Measurements from ENCODE around the gene KDM7A.

DNA sequence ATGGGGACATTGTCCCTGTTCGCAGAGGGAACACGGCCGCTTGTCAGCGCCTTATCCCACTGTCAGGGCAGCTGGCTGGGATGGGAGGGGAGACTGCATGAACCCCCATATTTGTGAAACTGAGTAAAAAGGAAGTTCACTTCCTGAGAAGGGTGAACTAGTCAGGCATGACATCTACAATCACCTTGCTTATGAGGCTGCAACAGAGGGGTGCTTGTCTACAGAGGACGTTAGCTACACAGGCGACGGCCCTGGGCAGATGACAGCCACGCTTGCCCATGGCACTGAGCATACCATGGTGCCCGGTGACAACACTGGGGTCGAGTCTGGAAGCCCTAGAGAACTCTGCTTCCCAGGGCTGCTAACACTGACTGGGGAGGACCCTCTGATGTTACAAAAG is 46.0 kb upstream of the KDM7A start:
- TF ChIP-seq, protein P1, sequence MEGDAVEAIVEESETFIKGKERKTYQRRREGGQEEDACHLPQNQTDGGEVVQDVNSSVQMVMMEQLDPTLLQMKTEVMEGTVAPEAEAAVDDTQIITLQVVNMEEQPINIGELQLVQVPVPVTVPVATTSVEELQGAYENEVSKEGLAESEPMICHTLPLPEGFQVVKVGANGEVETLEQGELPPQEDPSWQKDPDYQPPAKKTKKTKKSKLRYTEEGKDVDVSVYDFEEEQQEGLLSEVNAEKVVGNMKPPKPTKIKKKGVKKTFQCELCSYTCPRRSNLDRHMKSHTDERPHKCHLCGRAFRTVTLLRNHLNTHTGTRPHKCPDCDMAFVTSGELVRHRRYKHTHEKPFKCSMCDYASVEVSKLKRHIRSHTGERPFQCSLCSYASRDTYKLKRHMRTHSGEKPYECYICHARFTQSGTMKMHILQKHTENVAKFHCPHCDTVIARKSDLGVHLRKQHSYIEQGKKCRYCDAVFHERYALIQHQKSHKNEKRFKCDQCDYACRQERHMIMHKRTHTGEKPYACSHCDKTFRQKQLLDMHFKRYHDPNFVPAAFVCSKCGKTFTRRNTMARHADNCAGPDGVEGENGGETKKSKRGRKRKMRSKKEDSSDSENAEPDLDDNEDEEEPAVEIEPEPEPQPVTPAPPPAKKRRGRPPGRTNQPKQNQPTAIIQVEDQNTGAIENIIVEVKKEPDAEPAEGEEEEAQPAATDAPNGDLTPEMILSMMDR (conservative IDR thresholded peaks at IDR 0.05; ENCODE audit: low read depth, low read length): no peak
- TF ChIP-seq EZH2 (IDR thresholded peaks at IDR 0.05; ENCODE audit: borderline replicate concordance, low read depth, low read length, poor library complexity, severe bottlenecking): no peak
